Aorta (tissue), 5 donors: ENCODE measurements around the gene STAMBPL1. TPM values are rescaled to one million over a fixed set of nuclear protein-coding genes. Genes with fewer than 3 reads are reported as not detected.

Source experiments
- ATAC-seq: fragments of 200-7000 bp; cut with Tn5 transposase; one replicate; pipeline ENCODE4 v1.9.1; 2022; ENCODE audit warnings: moderate library complexity; ENCODE audit not compliant: low FRiP score
- DNase-seq, 2 donors: peaks; one replicate each; pipeline ENCODE4 v3.0.0-alpha.2; 2020
- H3K27ac ChIP-seq, 2 donors: one replicate each; pipeline ENCODE4 v1.5.1; 2013; ENCODE audit warnings: low read length in 2 of 2, mild to moderate bottlenecking in 2 of 2, moderate library complexity in 2 of 2, control low read depth in 1 of 2, inconsistent platforms in 1 of 2, low read depth in 1 of 2
- H3K27me3 ChIP-seq, 2 donors: one replicate each; pipeline ENCODE4 v1.6.1; 2013; ENCODE audit warnings: control low read depth in 1 of 2, low read length in 1 of 2, mild to moderate bottlenecking in 1 of 2, moderate library complexity in 1 of 2; ENCODE audit not compliant: insufficient read depth in 2 of 2, control insufficient read depth in 1 of 2
- H3K36me3 ChIP-seq, 2 donors: one replicate each; pipeline ENCODE4 v1.6.1; 2013; ENCODE audit warnings: control low read depth in 1 of 2, low read length in 1 of 2, mild to moderate bottlenecking in 1 of 2; ENCODE audit not compliant: insufficient read depth in 2 of 2, control insufficient read depth in 1 of 2
- H3K4me1 ChIP-seq, 2 donors: one replicate each; pipeline ENCODE4 v1.6.1; 2013; ENCODE audit warnings: low read length in 2 of 2, control low read depth in 1 of 2, mild to moderate bottlenecking in 1 of 2, moderate library complexity in 1 of 2; ENCODE audit not compliant: insufficient read depth in 2 of 2, control insufficient read depth in 1 of 2
- H3K4me3 ChIP-seq, 2 donors: one replicate each; pipeline ENCODE4 v1.5.1; 2013; ENCODE audit warnings: low read length in 2 of 2, control low read depth in 1 of 2, mild to moderate bottlenecking in 1 of 2
- H3K9me3 ChIP-seq: one replicate; pipeline ENCODE4 v1.6.1; 2013; ENCODE audit warnings: mild to moderate bottlenecking, low read length; ENCODE audit not compliant: control insufficient read depth
- WGBS, 2 donors: extraction: QIAGEN DNeasy Blood & Tissue Kit; methylation state at CpG; one replicate each; pipeline ENCODE4 v1.1.7; 2013; 5-methylcytosine and 5-hydroxymethylcytosine counted together
- intact Hi-C, 2 donors: fragments of 100-400 bp; cut with DNase I; formaldehyde crosslinking; loops; one replicate each; pipeline versions ENCODE4 v1.14.2 to v1.15.0; 2022
- polyA plus RNA-seq, 2 donors: library from polyadenylated mRNA; stranded (reverse); fragments of 200-250 nt; gene quantifications; one replicate each; pipeline ENCODE4 v1.2.3, GENCODE V29; 2013
- total RNA-seq, 2 donors: library from RNA; stranded (reverse); fragmentation: NEBNext Ultra II Directional; extraction: Animal tissue kit (Norgen Biotek cat#: 25700); gene quantifications; one replicate each; pipeline ENCODE4 v1.2.1, GENCODE V29; 2021
- donor health status: healthy with polysubstance abuse.
- donor health status: Bipolar disorder and iron deficiency.
- donor health status: DM: no; HTN: no; CAD: no.
- donor health status: DM: no; HTN: no; CAD: no.
- donor health status: DM: yes; HTN: yes; CAD: no.

STAMBPL1 gene
- total and polyA plus RNA-seq, 4 donors, result 0.63 to 12.0 (median 2.9) TPM

- Histone ChIP-seq H3K9me3 (no peaks in the 10 kb centered on the region), H3K4me1 (no peaks in the 10 kb centered on the region), H3K36me3 (no peaks in the 10 kb centered on the region), H3K27me3 (no peaks in the 10 kb centered on the region), H3K4me3 (no peak overlapping the region), H3K27ac (no peak overlapping the region)
- WGBS, 2 donors, result 33 to 36% methylated on average over 1 of the region's 1 CpG
- intact Hi-C loops, result no loop called here
- no peak for ATAC-seq
- no peak for DNase-seq
Observed at GRCh38 chr10:88906921-88907320, 26.9 kb downstream of the STAMBPL1 start.

- Histone ChIP-seq H3K27ac (no peak overlapping the region), H3K9me3 (no peaks in the 10 kb centered on the region), H3K4me1 (no peaks in the 10 kb centered on the region), H3K36me3 (no peaks in the 10 kb centered on the region), H3K27me3 (no peaks in the 10 kb centered on the region), H3K4me3 (no peak overlapping the region)
- WGBS, 2 donors, result 76 to 83% methylated on average over 4 of the region's 4 CpGs
- no peak for DNase-seq
- intact Hi-C loops, result no loop called here
- ATAC-seq, result no peak
Observed at GRCh38 chr10:88908194-88908593, 28.1 kb downstream of the STAMBPL1 start.

GRCh38 chr10:88911116-88911515, 31.1 kb downstream of the STAMBPL1 start:
- Histone ChIP-seq H3K4me1 (no peaks in the 10 kb centered on the region), H3K36me3 (no peaks in the 10 kb centered on the region), H3K27me3 (no peaks in the 10 kb centered on the region), H3K27ac (no peak overlapping the region), H3K4me3 (no peak overlapping the region), H3K9me3 (no peaks in the 10 kb centered on the region)
- 91 to 94% methylated on average over 1 of the region's 1 CpG for WGBS, 2 donors
- DNase-seq, result no peak
- intact Hi-C loops, result no loop called here
- ATAC-seq, result no peak

- ATAC-seq (no peak), DNase-seq (no peak)
- Histone ChIP-seq H3K4me1 (no peaks in the 10 kb centered on the region), H3K9me3 (no peaks in the 10 kb centered on the region), H3K4me3 (no peak overlapping the region), H3K27ac (no peak overlapping the region), H3K36me3 (no peaks in the 10 kb centered on the region), H3K27me3 (no peaks in the 10 kb centered on the region)
- 95 to 97% methylated on average over 3 of the region's 3 CpGs for WGBS, 2 donors
- intact Hi-C loops, result no loop called here
Observed at GRCh38 chr10:88911851-88912250, 31.8 kb downstream of the STAMBPL1 start.

- Histone ChIP-seq H3K27ac (no peak overlapping the region), H3K27me3 (no peaks in the 10 kb centered on the region), H3K36me3 (no peaks in the 10 kb centered on the region), H3K4me1 (no peaks in the 10 kb centered on the region), H3K9me3 (no peaks in the 10 kb centered on the region), H3K4me3 (no peak overlapping the region)
- ATAC-seq (peak; percentile 44), DNase-seq (no peak)
- intact Hi-C loops, result no loop called here
- WGBS, 2 donors, result 81 to 82% methylated on average over 9 of the region's 9 CpGs
Observed at GRCh38 chr10:88913127-88913526, 33.1 kb downstream of the STAMBPL1 start.

GRCh38 chr10:88913788-88914187, 33.7 kb downstream of the STAMBPL1 start:
- ATAC-seq, result no peak
- H3K27me3 ChIP-seq, result no peaks in the 10 kb centered on the region
- DNase-seq, result no peak
- no peaks in the 10 kb centered on the region for H3K36me3 ChIP-seq
- no peak overlapping the region for H3K4me3 ChIP-seq
- WGBS, 2 donors, result 74% methylated on average over 5 of the region's 5 CpGs
- H3K4me1 ChIP-seq, result no peaks in the 10 kb centered on the region
- no peaks in the 10 kb centered on the region for H3K9me3 ChIP-seq
- intact Hi-C loops, result no loop called here
- no peak overlapping the region for H3K27ac ChIP-seq

- no peak for ATAC-seq
- Histone ChIP-seq H3K9me3 (no peaks in the 10 kb centered on the region), H3K27ac (no peak overlapping the region), H3K4me3 (no peak overlapping the region), H3K4me1 (no peaks in the 10 kb centered on the region), H3K36me3 (no peaks in the 10 kb centered on the region), H3K27me3 (no peaks in the 10 kb centered on the region)
- intact Hi-C loops, result no loop called here
- WGBS, 2 donors, result 88 to 97% methylated on average over 2 of the region's 2 CpGs
- no peak for DNase-seq
Observed at GRCh38 chr10:88915781-88916180, 35.7 kb downstream of the STAMBPL1 start.

GRCh38 chr10:88916231-88916630, 36.2 kb downstream of the STAMBPL1 start:
- Histone ChIP-seq H3K4me1 (no peaks in the 10 kb centered on the region), H3K4me3 (no peak overlapping the region), H3K9me3 (no peaks in the 10 kb centered on the region), H3K27ac (no peak overlapping the region), H3K27me3 (no peaks in the 10 kb centered on the region), H3K36me3 (no peaks in the 10 kb centered on the region)
- no peak for ATAC-seq
- no peak for DNase-seq
- intact Hi-C loops, result no loop called here

GRCh38 chr10:88916986-88917385, 36.9 kb downstream of the STAMBPL1 start:
- DNase-seq, result no peak
- no peak overlapping the region for H3K27ac ChIP-seq
- no peaks in the 10 kb centered on the region for H3K4me1 ChIP-seq
- no peak for ATAC-seq
- no peaks in the 10 kb centered on the region for H3K36me3 ChIP-seq
- 85 to 92% methylated on average over 3 of the region's 3 CpGs for WGBS, 2 donors
- intact Hi-C loops, result no loop called here
- no peaks in the 10 kb centered on the region for H3K9me3 ChIP-seq
- no peaks in the 10 kb centered on the region for H3K27me3 ChIP-seq
- H3K4me3 ChIP-seq, result no peak overlapping the region
